Heart left ventricle (tissue), 13 donors: Measurements from ENCODE around the gene SMPD4.

Experiments
- POLR2A ChIP-seq, 2 donors: fragments of 450-650 bp; IDR thresholded peaks; one replicate each; pipeline ENCODE4 v1.6.1; 2017; ENCODE audit warnings: antibody characterized with exemption in 2 of 2, mild to moderate bottlenecking in 2 of 2, moderate library complexity in 2 of 2
- TF ChIP-seq, protein P1 (sequence below), 12 donors: fragments of 200-600 bp; sonication (generic) in 4 of 12; IDR thresholded peaks; one replicate each; pipeline versions ENCODE4 v1.5.0 to v1.8.0; 2018 to 2022; ENCODE audit warnings: antibody characterized with exemption in 12 of 12, mild to moderate bottlenecking in 5 of 12
- donor health status: ischemic (EF 13 %, LVEDD 7.1; RV severe dilation, severe dysfunction).
- donor health status: DM: no; HTN: yes; CAD: no.
- donor health status: DM: no; HTN: no; CAD: no.
- donor health status: ischemic (EF 25% LVEDD 6.9; RV normal size, moderate dysfunction).
- donor health status: ischemic (EF 25% LVEDD 5.7; RV mildly dilated, moderate dysfunction).
- donor health status: ischemic (EF 35%, LVEDD 5.7; RV mildly dilated, moderate dysfunction).
- donor health status: nonischemic (EF 11% LVEDD 7.7; RV severe dilation, severe dysfunction).
- donor health status: DM: yes; HTN: yes; CAD: no.
- donor health status: PGD.
- donor health status: ischemic (EF 29% LVEDD 5.4; RV normal size, mild dysfunction).
- donor health status: nonischemic (EF 23%, LVEDD 6.1; RV moderate dilation, normal function).

DNA sequence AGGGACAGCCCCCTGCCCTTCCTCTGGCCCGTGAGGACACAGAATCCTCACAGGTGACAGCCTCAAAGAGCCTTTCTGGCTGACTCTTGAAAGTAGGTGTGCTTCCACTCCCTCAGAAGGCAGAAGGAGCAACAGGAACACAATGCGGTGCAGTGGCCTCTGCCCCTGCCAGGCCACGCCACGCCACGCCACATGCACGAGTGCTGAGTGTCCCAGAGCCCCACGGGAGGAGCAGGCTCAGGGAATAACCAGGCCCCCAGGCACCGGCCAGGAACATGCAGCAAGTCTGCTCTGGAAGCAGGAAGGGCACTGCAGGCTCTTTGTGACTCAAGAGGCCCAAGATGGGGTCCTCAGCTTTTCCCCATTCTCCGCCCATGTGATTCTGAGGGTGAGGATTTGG lies 18.4 kb downstream of the SMPD4 start:
- TF ChIP-seq, protein P1, sequence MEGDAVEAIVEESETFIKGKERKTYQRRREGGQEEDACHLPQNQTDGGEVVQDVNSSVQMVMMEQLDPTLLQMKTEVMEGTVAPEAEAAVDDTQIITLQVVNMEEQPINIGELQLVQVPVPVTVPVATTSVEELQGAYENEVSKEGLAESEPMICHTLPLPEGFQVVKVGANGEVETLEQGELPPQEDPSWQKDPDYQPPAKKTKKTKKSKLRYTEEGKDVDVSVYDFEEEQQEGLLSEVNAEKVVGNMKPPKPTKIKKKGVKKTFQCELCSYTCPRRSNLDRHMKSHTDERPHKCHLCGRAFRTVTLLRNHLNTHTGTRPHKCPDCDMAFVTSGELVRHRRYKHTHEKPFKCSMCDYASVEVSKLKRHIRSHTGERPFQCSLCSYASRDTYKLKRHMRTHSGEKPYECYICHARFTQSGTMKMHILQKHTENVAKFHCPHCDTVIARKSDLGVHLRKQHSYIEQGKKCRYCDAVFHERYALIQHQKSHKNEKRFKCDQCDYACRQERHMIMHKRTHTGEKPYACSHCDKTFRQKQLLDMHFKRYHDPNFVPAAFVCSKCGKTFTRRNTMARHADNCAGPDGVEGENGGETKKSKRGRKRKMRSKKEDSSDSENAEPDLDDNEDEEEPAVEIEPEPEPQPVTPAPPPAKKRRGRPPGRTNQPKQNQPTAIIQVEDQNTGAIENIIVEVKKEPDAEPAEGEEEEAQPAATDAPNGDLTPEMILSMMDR (IDR thresholded peaks at IDR 0.05): no peak
- TF ChIP-seq POLR2A (IDR thresholded peaks at IDR 0.05): no peak
